Measurements from ENCODE around the gene PILRA. TPM values are rescaled to one million over a fixed set of nuclear protein-coding genes. Genes with fewer than 3 reads are reported as not detected.
A peak's percentile ranks its signal among the peaks of the same experiment; 100 is the strongest.

Gene PILRA
- total and polyA plus RNA-seq, 2 experiments from 2014 or later = 1.7 TPM; not detected in 1

DNA sequence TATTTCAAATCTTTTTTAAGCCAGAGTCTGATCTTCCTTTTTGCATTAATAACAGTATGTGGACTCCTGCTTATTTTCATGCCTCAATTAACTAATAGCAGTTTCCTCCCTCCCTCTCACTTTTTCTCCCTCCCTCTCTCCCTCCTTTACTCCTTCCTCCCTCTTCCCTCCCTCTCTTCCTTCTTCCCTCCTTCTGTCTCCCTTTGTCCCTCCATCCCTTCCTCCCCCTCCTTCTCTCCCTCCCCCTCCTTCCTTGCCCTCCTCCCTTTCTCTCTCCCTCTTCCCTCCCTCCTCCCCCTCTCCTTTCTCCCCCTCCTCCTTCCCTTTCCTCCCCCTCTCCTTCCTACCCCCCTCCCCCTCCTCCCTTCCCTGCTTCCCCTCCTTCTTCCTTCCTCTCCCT lies 53.2 kb downstream of the PILRA start:
- no peak for DNase-seq
- H3K27me3 ChIP-seq (replicated peaks; ENCODE audit: insufficient read depth) = no peaks in the 10 kb centered on the region
- no peak for TF ChIP-seq EZH2 (IDR thresholded peaks at IDR 0.05; ENCODE audit: insufficient read depth, poor library complexity, severe bottlenecking)
- in situ Hi-C loops (cut with MboI) = no loop called here
- H3K79me2 ChIP-seq (ENCODE audit: insufficient read depth) = peaks cover 18% of the 10 kb centered on the region
- no peaks in the 10 kb centered on the region for H3K9me3 ChIP-seq (ENCODE audit: low read depth)
- H3K27ac ChIP-seq = no peak overlapping the region
- no peak overlapping the region for H2AFZ ChIP-seq
- H3K4me1 ChIP-seq (ENCODE audit: insufficient read depth) = 0 out of 2 replicates have a peak, but pooled peaks cover 7% of the 10 kb centered on the region
- H3F3A ChIP-seq (ENCODE audit: insufficient read depth) = 0 out of 2 replicates have a peak, but pooled peaks cover 2% of the 10 kb centered on the region
- H3K4me3 ChIP-seq = no peak overlapping the region
- H3K9me2 ChIP-seq (ENCODE audit: insufficient read depth) = no peaks in the 10 kb centered on the region
- no peak overlapping the region for H3K4me2 ChIP-seq (ENCODE audit: unreplicated experiment)
- H3K9ac ChIP-seq = no peak overlapping the region
- no peaks in the 10 kb centered on the region for H4K20me1 ChIP-seq (ENCODE audit: insufficient read depth)
- no peaks in the 10 kb centered on the region for H3K36me3 ChIP-seq (ENCODE audit: low read depth)

DNA sequence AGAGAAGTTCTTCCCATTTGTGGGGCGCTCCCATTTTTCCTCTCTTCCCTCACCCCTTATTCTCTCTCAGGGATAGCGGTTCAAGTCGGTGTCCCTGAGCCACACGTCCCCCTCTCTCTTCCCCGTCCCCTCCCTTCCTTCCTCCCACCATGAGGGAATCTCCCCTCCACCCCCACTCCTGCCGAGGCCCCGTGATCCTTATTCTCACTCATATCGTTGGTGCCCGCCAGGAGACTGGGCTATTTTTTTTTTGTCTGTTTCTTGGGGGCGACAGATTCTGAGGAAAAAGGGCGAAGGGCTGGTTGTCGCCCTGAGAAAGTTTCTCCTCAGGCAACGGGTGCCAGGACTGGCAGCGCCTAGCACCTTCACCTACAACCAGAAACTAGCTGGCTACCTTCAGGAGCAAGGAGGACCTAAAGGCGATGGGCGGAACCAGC lies 54.5 kb downstream of the PILRA start:
- peak overlapping the region; percentile 94 for H3K4me2 ChIP-seq (ENCODE audit: unreplicated experiment)
- no peaks in the 10 kb centered on the region for H4K20me1 ChIP-seq (ENCODE audit: insufficient read depth)
- in situ Hi-C loops (cut with MboI) = no loop called here
- peak overlapping the region; percentile 94 for H2AFZ ChIP-seq
- H3K9ac ChIP-seq = peak overlapping the region; percentile 98; the same call in 1 of the 2 replicates
- no peaks in the 10 kb centered on the region for H3K27me3 ChIP-seq (replicated peaks; ENCODE audit: insufficient read depth)
- no peaks in the 10 kb centered on the region for H3K9me2 ChIP-seq (ENCODE audit: insufficient read depth)
- H3K27ac ChIP-seq = peak overlapping the region; percentile 100; the same call in 1 of the 2 replicates
- no peak for TF ChIP-seq EZH2 (IDR thresholded peaks at IDR 0.05; ENCODE audit: insufficient read depth, poor library complexity, severe bottlenecking)
- TF ChIP-seq EZH2phosphoT487 (IDR thresholded peaks at IDR 0.05; ENCODE audit: insufficient read depth, low read depth) = no peak
- DNase-seq = no peak
- peak overlapping the region; percentile 92 for H3K4me3 ChIP-seq
- 0 out of 2 replicates have a peak, but pooled peaks cover 14% of the 10 kb centered on the region for H3K4me1 ChIP-seq (ENCODE audit: insufficient read depth)
- H3K36me3 ChIP-seq (ENCODE audit: low read depth) = no peaks in the 10 kb centered on the region
- no peaks in the 10 kb centered on the region for H3K9me3 ChIP-seq (ENCODE audit: low read depth)
- H3K79me2 ChIP-seq (ENCODE audit: insufficient read depth) = peaks cover 31% of the 10 kb centered on the region
- WGBS, 2 experiments (ENCODE audit: low coverage in 1 of 2, low lambda C conversion rate in 2 of 2, missing lambda C conversion rate in 2 of 2) = 39 to 60% methylated on average over 10 to 14 of the region's 16 CpGs
- H3F3A ChIP-seq (ENCODE audit: insufficient read depth) = 0 out of 2 replicates have a peak, but pooled peaks cover 5% of the 10 kb centered on the region

DNA sequence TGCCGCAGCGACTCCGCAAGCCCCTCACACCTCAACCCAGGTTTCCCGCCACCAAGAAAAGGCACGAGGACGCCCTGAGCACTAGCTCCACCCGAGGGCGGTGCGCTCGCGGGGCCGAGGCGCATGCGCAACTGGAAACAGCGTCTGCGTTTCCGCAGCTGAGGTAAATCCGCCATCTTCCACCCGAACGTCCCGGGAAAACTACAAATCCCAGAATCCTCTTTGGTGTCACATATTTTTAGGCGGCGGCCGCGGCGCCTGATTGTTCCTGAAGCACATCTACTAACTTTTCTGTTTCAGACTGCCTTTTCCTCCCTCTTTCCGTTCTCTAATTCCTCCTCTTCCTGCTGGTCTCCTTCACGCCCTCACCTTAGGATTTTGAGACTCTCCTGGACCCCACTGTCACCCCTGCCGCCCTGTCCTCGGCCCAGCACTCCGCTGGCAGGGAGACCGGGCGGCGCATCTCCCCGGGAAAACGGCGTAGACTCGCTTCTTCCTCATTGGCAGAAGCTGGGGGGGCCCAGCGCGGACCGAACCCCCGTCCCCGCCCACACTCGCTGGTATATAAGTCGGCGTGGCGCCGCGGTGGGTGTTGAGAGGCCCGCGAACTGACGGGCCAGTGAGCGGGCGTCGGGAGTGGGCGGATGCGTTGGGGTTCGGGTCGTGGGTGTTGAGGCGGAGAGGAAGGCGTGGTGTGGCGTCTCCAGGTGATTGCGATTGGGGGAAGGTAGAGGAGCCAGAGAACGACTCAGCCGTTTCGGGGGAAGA lies 55.1 kb downstream of the PILRA start, which contains the start of gene ZCWPW1:
ZCWPW1 (minus strand) TSS at position 505 of the 768 bp plus-strand sequence. CDS start 8,054 bp downstream, outside the sequence.
- in situ Hi-C loops (cut with MboI) = no loop called here
- Histone ChIP-seq H3K4me3 (peak within 1 kb of the TSS; percentile 92), H3K9ac (peak within 1 kb of the TSS; percentile 98), H3K36me3 (ENCODE audit: low read depth) (no peaks in the 10 kb centered on the region), H3K4me2 (ENCODE audit: unreplicated experiment) (peak within 1 kb of the TSS; percentile 94), H3K27ac (peak within 1 kb of the TSS; percentile 100), H3F3A (ENCODE audit: insufficient read depth) (0 out of 2 replicates have a peak, but pooled peaks cover 5% of the 10 kb centered on the region), H3K79me2 (ENCODE audit: insufficient read depth) (peaks cover 37% of the 10 kb centered on the region), H4K20me1 (ENCODE audit: insufficient read depth) (no peaks in the 10 kb centered on the region), H3K9me2 (ENCODE audit: insufficient read depth) (no peaks in the 10 kb centered on the region), H2AFZ (peak within 1 kb of the TSS; percentile 94), H3K27me3 (replicated peaks; ENCODE audit: insufficient read depth) (no peaks in the 10 kb centered on the region), H3K9me3 (ENCODE audit: low read depth) (no peaks in the 10 kb centered on the region), H3K4me1 (ENCODE audit: insufficient read depth) (0 out of 2 replicates have a peak, but pooled peaks cover 14% of the 10 kb centered on the region)
- peak; percentile 97 for DNase-seq
- WGBS, 2 experiments (ENCODE audit: low coverage in 1 of 2, low lambda C conversion rate in 2 of 2, missing lambda C conversion rate in 2 of 2) = 1 to 2% methylated on average over 60 to 65 of the region's 66 CpGs
- no peak for TF ChIP-seq EZH2 (IDR thresholded peaks at IDR 0.05; ENCODE audit: insufficient read depth, poor library complexity, severe bottlenecking)
- TF ChIP-seq EZH2phosphoT487 (IDR thresholded peaks at IDR 0.05; ENCODE audit: insufficient read depth, low read depth) = no peak

DNA sequence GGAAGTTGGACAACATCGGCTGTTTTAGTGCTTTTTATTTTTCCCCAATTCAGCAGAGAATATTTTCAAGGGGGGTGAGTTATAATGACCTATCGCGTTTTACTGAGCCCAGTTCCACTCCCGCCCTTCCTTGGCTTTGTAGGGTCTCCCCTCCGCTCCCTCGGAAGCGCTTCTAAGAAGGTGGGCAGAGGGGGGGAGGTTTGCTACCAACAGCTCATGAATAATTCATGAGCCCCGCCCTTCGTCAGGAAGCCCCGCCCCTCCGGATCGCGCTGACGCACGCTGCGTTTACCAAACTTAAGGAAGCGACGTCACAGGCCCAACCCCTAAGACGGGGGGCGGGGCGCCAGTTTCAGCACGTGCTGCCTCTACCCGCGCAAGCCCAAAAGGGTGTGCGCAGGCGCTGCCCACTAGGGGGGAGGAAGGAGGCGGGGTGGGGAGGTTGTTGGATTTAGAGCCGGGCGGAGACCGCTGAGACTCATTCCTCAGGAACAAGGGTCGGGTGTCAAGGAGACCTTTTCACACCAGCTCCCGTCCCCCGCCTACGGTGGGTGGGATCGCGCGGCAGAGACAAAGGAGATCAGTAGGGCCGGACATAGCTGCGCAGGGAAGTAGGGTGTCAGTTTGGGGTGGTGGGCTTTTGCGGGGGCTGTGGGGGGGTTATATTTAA lies 55.8 kb downstream of the PILRA start:
- H3K9me3 ChIP-seq (ENCODE audit: low read depth) = no peaks in the 10 kb centered on the region
- no peaks in the 10 kb centered on the region for H3K36me3 ChIP-seq (ENCODE audit: low read depth)
- peak overlapping the region; percentile 100 for H3K27ac ChIP-seq
- peak; percentile 100 for DNase-seq
- in situ Hi-C loops (cut with MboI) = no loop called here
- 0 out of 2 replicates have a peak, but pooled peaks cover 14% of the 10 kb centered on the region for H3K4me1 ChIP-seq (ENCODE audit: insufficient read depth)
- H3K4me3 ChIP-seq = peak overlapping the region; percentile 92
- H3K79me2 ChIP-seq (ENCODE audit: insufficient read depth) = peaks cover 44% of the 10 kb centered on the region
- no peaks in the 10 kb centered on the region for H3K27me3 ChIP-seq (replicated peaks; ENCODE audit: insufficient read depth)
- WGBS, 2 experiments (ENCODE audit: low coverage in 1 of 2, low lambda C conversion rate in 2 of 2, missing lambda C conversion rate in 2 of 2) = 0 to 1% methylated on average over 38 to 40 of the region's 40 CpGs
- peak overlapping the region; percentile 94 for H3K4me2 ChIP-seq (ENCODE audit: unreplicated experiment)
- no peaks in the 10 kb centered on the region for H3K9me2 ChIP-seq (ENCODE audit: insufficient read depth)
- H3K9ac ChIP-seq = peak overlapping the region; percentile 98
- TF ChIP-seq EZH2phosphoT487 (IDR thresholded peaks at IDR 0.05; ENCODE audit: insufficient read depth, low read depth) (no peak), EZH2 (IDR thresholded peaks at IDR 0.05; ENCODE audit: insufficient read depth, poor library complexity, severe bottlenecking) (no peak)
- 0 out of 2 replicates have a peak, but pooled peaks cover 9% of the 10 kb centered on the region for H3F3A ChIP-seq (ENCODE audit: insufficient read depth)
- H4K20me1 ChIP-seq (ENCODE audit: insufficient read depth) = no peaks in the 10 kb centered on the region
- H2AFZ ChIP-seq = peak overlapping the region; percentile 94
